ENCODE data around the gene MXD4. TPM values are rescaled to one million over a fixed set of nuclear protein-coding genes. Genes with fewer than 3 reads are reported as not detected.
A peak's percentile ranks its signal among the peaks of the same experiment; 100 is the strongest.

Gene MXD4
- total RNA-seq, 4 donors from 2014 or later, result 20.4 to 29.4 (median 27.7) TPM

- peak; percentile 1 to 11 for DNase-seq
- in situ Hi-C loops (cut with MboI; ENCODE audit: low sequenced_read_pairs in 4 of 4) (no loop called here), intact Hi-C loops (cut with DNase I; ENCODE audit: low total_unique reads) (loop anchor here (5.0 to 10.0 kb wide), 4 partner anchors 158 to 495 kb away; partner anchors contain the start of genes CFAP99, NELFA, RNF4 and TNIP2)
- TF ChIP-seq POLR2A (IDR thresholded peaks at IDR 0.05) (no peak), CTCF (IDR thresholded peaks at IDR 0.05 in 4 of 5, conservative IDR thresholded peaks at IDR 0.05 in 1 of 5) (no peak)
- peaks cover 60 to 80% of the 10 kb centered on the region in 2 donors for H3K4me1 ChIP-seq
- H3K27me3 ChIP-seq, result no peaks in the 10 kb centered on the region
- peaks cover 0 to 4% of the 10 kb centered on the region in 2 donors for H3K36me3 ChIP-seq
- H3K9me3 ChIP-seq, result no peaks in the 10 kb centered on the region
- peak overlapping the region; percentile 75 to 99 (median 96) for H3K4me3 ChIP-seq
- ATAC-seq, result no peak
- peak overlapping the region; percentile 85 to 98 (median 94) for H3K27ac ChIP-seq
Observed at GRCh38 chr4:2259541-2260343, 2.2 kb downstream of the MXD4 start.

DNA sequence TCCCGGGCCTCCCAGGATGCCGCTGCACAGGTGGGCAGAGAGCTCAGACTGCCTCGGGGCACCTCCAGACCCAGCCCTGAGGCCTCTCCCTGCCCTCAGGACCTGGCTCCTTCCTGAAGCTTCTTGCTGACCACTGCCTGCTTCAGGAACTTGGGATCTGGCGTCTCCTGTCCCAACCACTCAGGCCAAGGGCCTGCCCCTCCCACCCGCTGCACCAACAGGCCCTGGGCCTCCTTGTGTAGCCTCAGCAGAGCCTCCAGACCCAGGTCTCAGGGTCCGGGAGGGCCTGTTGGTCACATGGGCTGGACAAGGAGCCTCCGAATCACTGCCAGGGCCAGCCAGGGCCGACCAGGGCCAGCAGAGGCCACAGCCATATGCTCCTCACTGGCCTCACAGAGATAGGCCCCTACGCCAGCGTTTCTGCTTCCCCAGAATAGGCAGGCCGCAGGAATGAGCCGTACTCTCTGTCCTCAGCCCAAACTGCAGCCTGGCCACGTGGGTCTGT is 2.8 kb downstream of the MXD4 start:
- intact Hi-C loops (cut with DNase I; ENCODE audit: low total_unique reads), result no loop called here
- H3K4me3 ChIP-seq, result peak overlapping the region; percentile 13 to 99 (median 62)
- in situ Hi-C loops (cut with MboI; ENCODE audit: low sequenced_read_pairs in 4 of 4), result no loop called here
- H3K4me1 ChIP-seq, result peaks cover 60 to 83% of the 10 kb centered on the region in 2 donors
- H3K27me3 ChIP-seq, result no peaks in the 10 kb centered on the region
- TF ChIP-seq POLR2A (IDR thresholded peaks at IDR 0.05) (no peak), CTCF (IDR thresholded peaks at IDR 0.05 in 4 of 5, conservative IDR thresholded peaks at IDR 0.05 in 1 of 5) (no peak)
- DNase-seq (peak; percentile 1 to 10), ATAC-seq (no peak)
- H3K36me3 ChIP-seq, result peaks cover 0 to 6% of the 10 kb centered on the region in 2 donors
- peak overlapping the region; percentile 85 to 98 (median 94) for H3K27ac ChIP-seq
- H3K9me3 ChIP-seq, result no peaks in the 10 kb centered on the region

DNA sequence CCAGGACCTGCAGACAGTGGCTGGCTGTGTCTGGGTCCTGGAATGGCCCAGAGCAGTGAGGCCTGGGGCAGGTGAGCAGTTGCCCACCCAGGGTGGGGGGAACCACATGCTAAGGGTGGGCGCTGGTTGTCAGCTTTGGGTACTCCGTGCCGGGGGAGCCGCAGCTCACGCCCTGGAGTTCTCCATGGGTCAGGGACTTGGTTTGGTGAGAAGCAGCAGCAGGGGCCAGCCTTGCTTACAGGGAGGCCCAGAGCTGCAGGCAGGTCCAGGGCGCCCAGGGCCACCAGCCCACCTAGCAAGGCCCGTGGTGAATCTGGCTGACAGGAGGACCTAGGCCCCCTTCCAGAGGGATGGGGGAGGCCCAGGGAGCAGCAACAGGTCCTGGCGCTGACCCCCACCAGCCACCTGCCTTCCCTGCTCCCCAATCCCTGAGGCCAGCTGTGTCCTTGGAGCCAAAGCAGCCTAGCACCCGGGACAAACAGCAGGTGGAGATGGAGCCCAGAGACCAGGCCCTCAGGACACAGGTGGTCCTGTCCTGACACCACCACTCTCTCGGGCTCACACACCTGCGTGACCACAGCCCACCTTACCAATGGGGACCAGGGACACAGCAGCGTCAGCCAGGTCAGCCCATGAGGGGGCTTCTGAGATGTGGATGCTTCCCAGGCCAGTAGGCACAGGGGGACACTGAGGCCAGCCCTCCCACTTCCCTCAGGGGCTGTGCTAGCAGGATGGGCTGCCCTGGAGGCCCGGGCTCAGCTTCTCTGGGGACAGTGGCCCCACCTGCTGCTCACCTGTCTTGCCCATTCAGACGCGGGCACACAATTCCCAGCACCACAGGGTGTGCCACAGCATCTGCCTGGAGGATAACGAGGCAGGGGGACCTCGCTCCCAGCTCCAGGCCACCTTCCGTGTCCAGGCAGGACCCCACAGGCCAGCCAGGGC is 3.5 kb downstream of the MXD4 start:
- ATAC-seq (no peak), DNase-seq (peak in 1 of 2 donors; percentile 12)
- in situ Hi-C loops (cut with MboI; ENCODE audit: low sequenced_read_pairs in 4 of 4) (no loop called here), intact Hi-C loops (cut with DNase I; ENCODE audit: low total_unique reads) (no loop called here)
- H3K9me3 ChIP-seq, result no peaks in the 10 kb centered on the region
- H3K36me3 ChIP-seq, result peaks cover 0 to 11% of the 10 kb centered on the region in 2 donors
- peaks cover 60 to 85% of the 10 kb centered on the region in 2 donors for H3K4me1 ChIP-seq
- H3K27ac ChIP-seq, result peak overlapping the region; percentile 85 to 98 (median 94)
- no peaks in the 10 kb centered on the region for H3K27me3 ChIP-seq
- H3K4me3 ChIP-seq, result peak overlapping the region in 2 of 4 donors; percentile 13 to 96
- no peak for TF ChIP-seq POLR2A (IDR thresholded peaks at IDR 0.05)

DNA sequence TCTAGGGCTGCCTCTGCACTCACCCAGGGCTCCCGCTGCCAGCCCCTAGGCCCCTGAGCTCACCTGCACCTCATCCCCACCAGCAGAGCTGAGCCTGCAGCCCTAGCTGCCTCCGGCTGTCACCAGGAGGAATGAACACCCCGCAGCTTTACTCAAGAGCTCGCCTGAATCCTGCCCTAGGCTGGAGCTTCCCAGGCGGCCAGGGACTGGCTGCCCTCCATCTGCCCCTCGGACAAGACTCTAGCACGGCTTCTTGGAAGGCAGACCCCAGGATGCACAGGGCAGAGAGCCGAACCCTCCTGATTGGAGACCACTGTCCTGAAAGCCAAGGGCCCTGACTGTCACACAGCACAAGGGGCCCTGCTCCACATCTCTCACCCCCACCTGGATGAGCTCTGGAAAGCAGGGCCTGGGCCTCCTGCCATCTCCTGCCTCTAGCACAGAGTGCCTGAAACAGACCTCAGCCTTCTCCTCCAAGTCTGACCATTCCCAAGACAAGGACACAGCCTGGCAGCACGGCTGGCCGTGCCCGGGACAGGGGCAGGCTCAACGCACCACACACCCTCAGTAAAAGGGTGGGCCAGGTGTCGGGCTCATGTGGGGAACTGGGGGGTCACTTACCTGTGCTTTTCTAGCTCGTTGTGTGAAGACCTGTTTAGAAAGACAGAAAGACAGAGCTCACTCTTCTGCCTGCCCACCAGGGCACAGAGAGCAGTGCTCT is 4.4 kb downstream of the MXD4 start:
- Histone ChIP-seq H3K4me3 (peak overlapping the region in 2 of 4 donors; percentile 23 to 27), H3K4me1 (peaks cover 53 to 85% of the 10 kb centered on the region in 2 donors), H3K27me3 (no peaks in the 10 kb centered on the region), H3K27ac (peak overlapping the region; percentile 85 to 98 (median 94)), H3K36me3 (peaks cover 0 to 11% of the 10 kb centered on the region in 2 donors), H3K9me3 (no peaks in the 10 kb centered on the region)
- peak; percentile 1 to 12 for DNase-seq
- no peak for TF ChIP-seq POLR2A (IDR thresholded peaks at IDR 0.05)
- TF ChIP-seq CTCF (IDR thresholded peaks at IDR 0.05 in 4 of 5, conservative IDR thresholded peaks at IDR 0.05 in 1 of 5), result no peak
- no peak for ATAC-seq
- intact Hi-C loops (cut with DNase I; ENCODE audit: low total_unique reads) (no loop called here), in situ Hi-C loops (cut with MboI; ENCODE audit: low sequenced_read_pairs in 4 of 4) (no loop called here)
